Measurements from ENCODE around the gene TRAF5.

The TRAF5 gene

DNA sequence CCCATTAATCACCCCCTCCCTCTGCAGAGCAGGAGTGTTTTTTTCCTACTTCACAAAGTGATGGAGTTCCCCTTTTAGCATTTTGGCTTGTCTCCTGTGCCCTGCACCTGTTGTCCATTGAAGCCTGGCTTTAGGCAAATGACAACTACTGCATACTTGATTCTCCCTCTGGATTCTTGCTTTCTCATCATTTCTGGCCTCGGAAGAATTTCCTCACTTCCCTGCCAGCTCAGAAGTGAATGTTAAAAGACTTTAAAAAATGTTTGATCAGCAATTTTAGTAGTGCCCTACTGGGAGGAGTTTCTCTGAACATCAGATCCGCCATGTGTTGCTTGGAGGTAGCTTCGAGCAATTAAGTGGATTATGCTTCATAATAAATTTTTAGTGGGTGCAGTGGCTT is 39.4 kb upstream of the TRAF5 start:
- H3K9me3 ChIP-seq (ENCODE audit: insufficient read depth, low read length) = no peaks in the 10 kb centered on the region
- TF ChIP-seq ZNF274 (IDR thresholded peaks at IDR 0.05; ENCODE audit: low read depth, low read length) = no peak
- no peak for TF ChIP-seq YY1 (IDR thresholded peaks at IDR 0.05; ENCODE audit: insufficient read depth, insufficient read length)
- no peak for TF ChIP-seq SUZ12 (IDR thresholded peaks at IDR 0.05; ENCODE audit: extremely low read depth, insufficient read depth, insufficient read length)
- DNase-seq (ENCODE audit: low read depth, low spot score) = no peak
- H3K4me1 ChIP-seq (ENCODE audit: insufficient read depth, insufficient read length) = no peaks in the 10 kb centered on the region
- no peak overlapping the region for H3K9ac ChIP-seq (ENCODE audit: insufficient read length, low read depth)
- no peaks in the 10 kb centered on the region for H3K27me3 ChIP-seq (ENCODE audit: insufficient read depth, insufficient read length)
- peaks cover 57% of the 10 kb centered on the region for H3K36me3 ChIP-seq (ENCODE audit: insufficient read depth, insufficient read length, low read length)
- H3K4me3 ChIP-seq (ENCODE audit: insufficient read length, low read depth) = no peak overlapping the region

GRCh38 chr1:211292411-211292810 is 34.2 kb upstream of the TRAF5 start:
- H3K4me3 ChIP-seq (ENCODE audit: insufficient read length, low read depth) = no peak overlapping the region
- no peak for DNase-seq (ENCODE audit: low read depth, low spot score)
- H3K9me3 ChIP-seq (ENCODE audit: insufficient read depth, low read length) = no peaks in the 10 kb centered on the region
- H3K4me1 ChIP-seq (ENCODE audit: insufficient read depth, insufficient read length) = no peaks in the 10 kb centered on the region
- H3K36me3 ChIP-seq (ENCODE audit: insufficient read depth, insufficient read length, low read length) = peaks cover 71% of the 10 kb centered on the region
- no peaks in the 10 kb centered on the region for H3K27me3 ChIP-seq (ENCODE audit: insufficient read depth, insufficient read length)
- TF ChIP-seq YY1 (IDR thresholded peaks at IDR 0.05; ENCODE audit: insufficient read depth, insufficient read length) (no peak), ZNF274 (IDR thresholded peaks at IDR 0.05; ENCODE audit: low read depth, low read length) (no peak), SUZ12 (IDR thresholded peaks at IDR 0.05; ENCODE audit: extremely low read depth, insufficient read depth, insufficient read length) (no peak)
- H3K9ac ChIP-seq (ENCODE audit: insufficient read length, low read depth) = no peak overlapping the region

GRCh38 chr1:211296396-211296795 is 30.2 kb upstream of the TRAF5 start:
- H3K36me3 ChIP-seq (ENCODE audit: insufficient read depth, insufficient read length, low read length) = peaks cover 54% of the 10 kb centered on the region
- no peaks in the 10 kb centered on the region for H3K27me3 ChIP-seq (ENCODE audit: insufficient read depth, insufficient read length)
- TF ChIP-seq SUZ12 (IDR thresholded peaks at IDR 0.05; ENCODE audit: extremely low read depth, insufficient read depth, insufficient read length) = no peak
- no peak for TF ChIP-seq YY1 (IDR thresholded peaks at IDR 0.05; ENCODE audit: insufficient read depth, insufficient read length)
- no peak for TF ChIP-seq ZNF274 (IDR thresholded peaks at IDR 0.05; ENCODE audit: low read depth, low read length)
- H3K4me3 ChIP-seq (ENCODE audit: insufficient read length, low read depth) = no peak overlapping the region
- H3K9ac ChIP-seq (ENCODE audit: insufficient read length, low read depth) = no peak overlapping the region
- no peaks in the 10 kb centered on the region for H3K9me3 ChIP-seq (ENCODE audit: insufficient read depth, low read length)
- no peaks in the 10 kb centered on the region for H3K4me1 ChIP-seq (ENCODE audit: insufficient read depth, insufficient read length)
- DNase-seq (ENCODE audit: low read depth, low spot score) = no peak

DNA sequence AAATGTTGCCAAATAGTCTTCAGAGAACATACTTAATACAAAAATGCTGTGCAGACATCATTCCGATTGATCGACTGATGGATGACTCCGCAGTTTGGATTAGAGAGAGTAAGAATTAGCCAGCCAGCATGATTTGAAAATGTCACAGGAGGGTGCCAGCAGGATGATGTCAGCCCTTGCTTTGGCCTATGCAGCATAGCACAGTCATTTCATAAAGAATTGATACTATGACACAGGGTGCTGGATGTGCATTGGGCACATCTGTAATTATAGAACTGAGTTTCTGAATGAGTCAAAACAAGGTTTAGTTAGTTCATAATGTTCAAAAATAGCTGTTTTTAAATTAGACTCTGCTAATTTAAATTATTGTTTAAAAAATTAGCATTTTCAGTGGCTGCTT is 21.6 kb upstream of the TRAF5 start:
- no peaks in the 10 kb centered on the region for H3K4me1 ChIP-seq (ENCODE audit: insufficient read depth, insufficient read length)
- H3K27me3 ChIP-seq (ENCODE audit: insufficient read depth, insufficient read length) = no peaks in the 10 kb centered on the region
- H3K9me3 ChIP-seq (ENCODE audit: insufficient read depth, low read length) = no peaks in the 10 kb centered on the region
- H3K9ac ChIP-seq (ENCODE audit: insufficient read length, low read depth) = no peak overlapping the region
- H3K4me3 ChIP-seq (ENCODE audit: insufficient read length, low read depth) = no peak overlapping the region
- TF ChIP-seq YY1 (IDR thresholded peaks at IDR 0.05; ENCODE audit: insufficient read depth, insufficient read length) (no peak), SUZ12 (IDR thresholded peaks at IDR 0.05; ENCODE audit: extremely low read depth, insufficient read depth, insufficient read length) (no peak), ZNF274 (IDR thresholded peaks at IDR 0.05; ENCODE audit: low read depth, low read length) (no peak)
- H3K36me3 ChIP-seq (ENCODE audit: insufficient read depth, insufficient read length, low read length) = peaks cover 25% of the 10 kb centered on the region
- DNase-seq (ENCODE audit: low read depth, low spot score) = no peak

- TF ChIP-seq SUZ12 (IDR thresholded peaks at IDR 0.05; ENCODE audit: extremely low read depth, insufficient read depth, insufficient read length) = no peak
- no peak for TF ChIP-seq YY1 (IDR thresholded peaks at IDR 0.05; ENCODE audit: insufficient read depth, insufficient read length)
- TF ChIP-seq ZNF274 (IDR thresholded peaks at IDR 0.05; ENCODE audit: low read depth, low read length) = no peak
- H3K36me3 ChIP-seq (ENCODE audit: insufficient read depth, insufficient read length, low read length) = peaks cover 32% of the 10 kb centered on the region
- no peak overlapping the region for H3K4me3 ChIP-seq (ENCODE audit: insufficient read length, low read depth)
- H3K9ac ChIP-seq (ENCODE audit: insufficient read length, low read depth) = no peak overlapping the region
- DNase-seq (ENCODE audit: low read depth, low spot score) = no peak
- no peaks in the 10 kb centered on the region for H3K27me3 ChIP-seq (ENCODE audit: insufficient read depth, insufficient read length)
- no peaks in the 10 kb centered on the region for H3K9me3 ChIP-seq (ENCODE audit: insufficient read depth, low read length)
- H3K4me1 ChIP-seq (ENCODE audit: insufficient read depth, insufficient read length) = no peaks in the 10 kb centered on the region
Observed at GRCh38 chr1:211309617-211310016, 17.0 kb upstream of the TRAF5 start.

- H3K36me3 ChIP-seq (ENCODE audit: insufficient read depth, insufficient read length, low read length) = peaks cover 26% of the 10 kb centered on the region
- H3K4me3 ChIP-seq (ENCODE audit: insufficient read length, low read depth) = no peak overlapping the region
- H3K27me3 ChIP-seq (ENCODE audit: insufficient read depth, insufficient read length) = no peaks in the 10 kb centered on the region
- TF ChIP-seq SUZ12 (IDR thresholded peaks at IDR 0.05; ENCODE audit: extremely low read depth, insufficient read depth, insufficient read length) (no peak), ZNF274 (IDR thresholded peaks at IDR 0.05; ENCODE audit: low read depth, low read length) (no peak), YY1 (IDR thresholded peaks at IDR 0.05; ENCODE audit: insufficient read depth, insufficient read length) (no peak)
- no peak for DNase-seq (ENCODE audit: low read depth, low spot score)
- no peak overlapping the region for H3K9ac ChIP-seq (ENCODE audit: insufficient read length, low read depth)
- H3K9me3 ChIP-seq (ENCODE audit: insufficient read depth, low read length) = no peaks in the 10 kb centered on the region
- no peaks in the 10 kb centered on the region for H3K4me1 ChIP-seq (ENCODE audit: insufficient read depth, insufficient read length)
Observed at GRCh38 chr1:211313392-211313791, 13.2 kb upstream of the TRAF5 start.

DNA sequence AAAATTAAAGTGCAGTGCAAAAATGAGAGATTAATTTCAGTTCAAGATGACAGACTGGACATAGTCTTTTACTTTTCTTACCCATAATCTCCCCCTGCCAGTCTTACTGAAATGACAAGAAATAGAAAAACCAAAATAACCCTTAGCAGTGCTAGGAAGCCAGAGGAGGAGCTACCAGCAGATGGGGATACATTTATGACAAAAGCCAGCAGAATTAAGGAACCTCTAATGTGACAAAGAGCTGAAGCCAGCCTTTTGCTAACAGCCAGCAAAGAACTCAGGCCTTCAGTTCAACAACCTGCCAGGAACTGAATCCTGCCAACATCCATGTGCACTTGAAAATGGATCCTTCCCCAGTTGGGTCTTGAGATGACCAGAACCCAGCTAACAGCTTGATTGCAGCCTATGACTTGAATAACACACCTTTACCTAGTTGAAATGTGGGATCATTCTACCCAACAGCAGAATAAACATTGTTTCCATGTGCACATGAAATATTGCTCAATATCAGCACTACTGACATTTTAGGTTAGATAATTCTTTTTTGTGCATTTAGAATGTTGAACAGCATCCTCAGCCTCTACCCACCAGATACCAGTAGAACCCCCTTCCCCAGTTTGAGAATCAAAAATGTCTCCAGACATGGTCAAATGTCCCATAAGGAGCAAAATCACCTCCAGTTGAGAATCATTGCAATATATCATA is 7.9 kb upstream of the TRAF5 start:
- no peaks in the 10 kb centered on the region for H3K27me3 ChIP-seq (ENCODE audit: insufficient read depth, insufficient read length)
- no peak for DNase-seq (ENCODE audit: low read depth, low spot score)
- no peak for TF ChIP-seq SUZ12 (IDR thresholded peaks at IDR 0.05; ENCODE audit: extremely low read depth, insufficient read depth, insufficient read length)
- TF ChIP-seq YY1 (IDR thresholded peaks at IDR 0.05; ENCODE audit: insufficient read depth, insufficient read length) = no peak
- TF ChIP-seq ZNF274 (IDR thresholded peaks at IDR 0.05; ENCODE audit: low read depth, low read length) = no peak
- no peak overlapping the region for H3K9ac ChIP-seq (ENCODE audit: insufficient read length, low read depth)
- H3K4me3 ChIP-seq (ENCODE audit: insufficient read length, low read depth) = no peak overlapping the region
- no peaks in the 10 kb centered on the region for H3K4me1 ChIP-seq (ENCODE audit: insufficient read depth, insufficient read length)
- no peaks in the 10 kb centered on the region for H3K9me3 ChIP-seq (ENCODE audit: insufficient read depth, low read length)
- H3K36me3 ChIP-seq (ENCODE audit: insufficient read depth, insufficient read length, low read length) = peaks cover 10% of the 10 kb centered on the region

Measured in NT2/D1 (cell line).